ENCODE data around the gene ATG5. TPM values are rescaled to one million over a fixed set of nuclear protein-coding genes. Genes with fewer than 3 reads are reported as not detected.
"Not testable (repeated sequence)": the region's sequence is repeated elsewhere in the genome, so short reads cannot be mapped to it uniquely, and the experiment has no call there.

Gene ATG5
- total RNA-seq, 3 donors from 2014 or later (not counting 1 experiment from before 2014, with no cell fraction given) = 27.5 to 39.0 (median 35.4) TPM

GRCh38 chr6:106252687-106253086 lies 72.9 kb downstream of the ATG5 start:
- H3K27ac Mint-ChIP-seq = no peak overlapping the region
- no peak for TF ChIP-seq CTCF (IDR thresholded peaks at IDR 0.05)
- no peak for DNase-seq

GRCh38 chr6:106251531-106252255 lies 73.9 kb downstream of the ATG5 start:
- not testable (repeated sequence) for H3K27me3 Mint-ChIP-seq (ENCODE audit: low read depth in 2 of 2)

More at GRCh38 chr6:106252687-106253086, 72.9 kb downstream of the ATG5 start:
- Mint-ChIP-seq H3K9me3 (no peaks in the 10 kb centered on the region), H3K36me3 (no peaks in the 10 kb centered on the region), H3K4me1 (peaks cover 32 to 42% of the 10 kb centered on the region in 2 donors), H3K4me3 (no peak overlapping the region), H3K27me3 (ENCODE audit: low read depth in 2 of 2) (no peaks in the 10 kb centered on the region)
- intact Hi-C loops (cut with micrococcal nuclease) = no loop called here
- Histone ChIP-seq H3K4me3 (ENCODE audit: low read length) (no peak overlapping the region), H3K27ac (ENCODE audit: low read length) (no peak overlapping the region), H3K9me3 (ENCODE audit: control insufficient read depth, insufficient read depth, low read length) (no peaks in the 10 kb centered on the region), H3K27me3 (ENCODE audit: control insufficient read depth, insufficient read depth, low read length) (no peaks in the 10 kb centered on the region), H3K4me1 (ENCODE audit: control insufficient read depth, insufficient read depth, low read length) (peaks cover 5% of the 10 kb centered on the region), H3K36me3 (ENCODE audit: control insufficient read depth, insufficient read depth, low read length) (peaks cover 6% of the 10 kb centered on the region)
- no peak for ATAC-seq
- WGBS (ENCODE audit: insufficient coverage) = 92% methylated on average over 2 of the region's 2 CpGs

GRCh38 chr6:106250953-106251352 lies 74.6 kb downstream of the ATG5 start:
- intact Hi-C loops (cut with micrococcal nuclease) = no loop called here
- DNase-seq = no peak
- H3K36me3 ChIP-seq (ENCODE audit: control insufficient read depth, insufficient read depth, low read length) = peaks cover 16% of the 10 kb centered on the region
- peaks cover 5% of the 10 kb centered on the region for H3K4me1 ChIP-seq (ENCODE audit: control insufficient read depth, insufficient read depth, low read length)
- H3K27ac Mint-ChIP-seq = no peak overlapping the region
- H3K4me1 Mint-ChIP-seq = peaks cover 27 to 32% of the 10 kb centered on the region in 2 donors
- no peak overlapping the region for H3K4me3 Mint-ChIP-seq
- WGBS (ENCODE audit: insufficient coverage) = 92% methylated on average over 4 of the region's 4 CpGs
- H3K4me3 ChIP-seq (ENCODE audit: low read length) = no peak overlapping the region
- H3K9me3 ChIP-seq (ENCODE audit: control insufficient read depth, insufficient read depth, low read length) = no peaks in the 10 kb centered on the region
- no peaks in the 10 kb centered on the region for H3K36me3 Mint-ChIP-seq
- no peak overlapping the region for H3K27ac ChIP-seq (ENCODE audit: low read length)
- no peaks in the 10 kb centered on the region for H3K27me3 ChIP-seq (ENCODE audit: control insufficient read depth, insufficient read depth, low read length)
- H3K27me3 Mint-ChIP-seq (ENCODE audit: low read depth in 2 of 2) = no peaks in the 10 kb centered on the region
- no peaks in the 10 kb centered on the region for H3K9me3 Mint-ChIP-seq
- no peak for TF ChIP-seq CTCF (IDR thresholded peaks at IDR 0.05)
- ATAC-seq = no peak

More at GRCh38 chr6:106251531-106252255, 73.9 kb downstream of the ATG5 start:
- intact Hi-C loops (cut with micrococcal nuclease); H3K9me3 Mint-ChIP-seq; ATAC-seq; H3K27me3 ChIP-seq (ENCODE audit: control insufficient read depth, insufficient read depth, low read length); H3K4me3 ChIP-seq (ENCODE audit: low read length); H3K36me3 Mint-ChIP-seq; H3K9me3 ChIP-seq (ENCODE audit: control insufficient read depth, insufficient read depth, low read length); H3K27ac ChIP-seq (ENCODE audit: low read length); DNase-seq; H3K4me1 ChIP-seq (ENCODE audit: control insufficient read depth, insufficient read depth, low read length); H3K4me3 Mint-ChIP-seq; H3K27ac Mint-ChIP-seq: not testable (repeated sequence)
- peaks cover 27 to 36% of the 10 kb centered on the region in 2 donors for H3K4me1 Mint-ChIP-seq
- H3K36me3 ChIP-seq (ENCODE audit: control insufficient read depth, insufficient read depth, low read length) = peaks cover 16% of the 10 kb centered on the region
- WGBS (ENCODE audit: insufficient coverage) = 100% methylated on average over 6 of the region's 8 CpGs

- H3K9me3 Mint-ChIP-seq = no peaks in the 10 kb centered on the region
- H3K27me3 ChIP-seq (ENCODE audit: control insufficient read depth, insufficient read depth, low read length) = no peaks in the 10 kb centered on the region
- intact Hi-C loops (cut with micrococcal nuclease) = no loop called here
- no peak overlapping the region for H3K27ac Mint-ChIP-seq
- H3K4me3 Mint-ChIP-seq = no peak overlapping the region
- H3K9me3 ChIP-seq (ENCODE audit: control insufficient read depth, insufficient read depth, low read length) = no peaks in the 10 kb centered on the region
- H3K27ac ChIP-seq (ENCODE audit: low read length) = no peak overlapping the region
- peaks cover 5% of the 10 kb centered on the region for H3K4me1 ChIP-seq (ENCODE audit: control insufficient read depth, insufficient read depth, low read length)
- no peaks in the 10 kb centered on the region for H3K27me3 Mint-ChIP-seq (ENCODE audit: low read depth in 2 of 2)
- DNase-seq (no peak), ATAC-seq (no peak)
- H3K36me3 ChIP-seq (ENCODE audit: control insufficient read depth, insufficient read depth, low read length) = peaks cover 16% of the 10 kb centered on the region
- TF ChIP-seq CTCF (IDR thresholded peaks at IDR 0.05) = no peak
- H3K36me3 Mint-ChIP-seq = no peaks in the 10 kb centered on the region
- H3K4me1 Mint-ChIP-seq = peaks cover 21 to 26% of the 10 kb centered on the region in 2 donors
- H3K4me3 ChIP-seq (ENCODE audit: low read length) = no peak overlapping the region
- WGBS (ENCODE audit: insufficient coverage) = no CpG with 5 or more reads among the region's 1 CpG
Observed at GRCh38 chr6:106249658-106250057, 75.9 kb downstream of the ATG5 start.
